HG02840 (cell line): Measurements from ENCODE around the gene KLK10.

Experiments used
- ATAC-seq: cut with Tn5 transposase; IDR thresholded peaks from one replicate; pipeline ENCODE4 v1.9.1; 2021; ENCODE audit warnings: mild to moderate bottlenecking, moderate library complexity, moderate number of reproducible peaks; ENCODE audit not compliant: unreplicated experiment, low FRiP score

Gene KLK10, protein sequence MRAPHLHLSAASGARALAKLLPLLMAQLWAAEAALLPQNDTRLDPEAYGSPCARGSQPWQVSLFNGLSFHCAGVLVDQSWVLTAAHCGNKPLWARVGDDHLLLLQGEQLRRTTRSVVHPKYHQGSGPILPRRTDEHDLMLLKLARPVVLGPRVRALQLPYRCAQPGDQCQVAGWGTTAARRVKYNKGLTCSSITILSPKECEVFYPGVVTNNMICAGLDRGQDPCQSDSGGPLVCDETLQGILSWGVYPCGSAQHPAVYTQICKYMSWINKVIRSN

DNA sequence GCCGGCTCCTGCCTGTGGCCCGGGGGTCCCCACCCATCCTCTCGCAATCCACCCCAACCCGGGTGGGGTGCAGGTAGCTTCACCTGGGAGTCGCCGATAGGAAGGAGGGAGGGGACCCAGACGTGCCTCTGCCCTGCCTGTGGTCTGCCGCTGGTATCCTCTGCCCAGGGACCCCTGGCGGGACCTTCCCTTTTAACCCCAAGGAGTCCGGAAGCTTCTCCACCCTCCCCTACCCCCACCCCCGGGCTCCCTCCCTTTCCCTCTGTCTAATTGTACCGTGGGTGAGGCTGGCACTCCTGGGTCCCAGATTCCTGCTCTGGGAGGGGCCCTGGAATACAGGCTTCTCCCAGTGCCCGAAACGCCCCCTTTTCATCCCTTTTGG lies at the start of gene KLK10:
Gene KLK10 (minus strand): TSS at position 166 of the 382 bp plus-strand sequence. CDS start 579 bp downstream, outside the sequence.
- ATAC-seq, result no peak

DNA sequence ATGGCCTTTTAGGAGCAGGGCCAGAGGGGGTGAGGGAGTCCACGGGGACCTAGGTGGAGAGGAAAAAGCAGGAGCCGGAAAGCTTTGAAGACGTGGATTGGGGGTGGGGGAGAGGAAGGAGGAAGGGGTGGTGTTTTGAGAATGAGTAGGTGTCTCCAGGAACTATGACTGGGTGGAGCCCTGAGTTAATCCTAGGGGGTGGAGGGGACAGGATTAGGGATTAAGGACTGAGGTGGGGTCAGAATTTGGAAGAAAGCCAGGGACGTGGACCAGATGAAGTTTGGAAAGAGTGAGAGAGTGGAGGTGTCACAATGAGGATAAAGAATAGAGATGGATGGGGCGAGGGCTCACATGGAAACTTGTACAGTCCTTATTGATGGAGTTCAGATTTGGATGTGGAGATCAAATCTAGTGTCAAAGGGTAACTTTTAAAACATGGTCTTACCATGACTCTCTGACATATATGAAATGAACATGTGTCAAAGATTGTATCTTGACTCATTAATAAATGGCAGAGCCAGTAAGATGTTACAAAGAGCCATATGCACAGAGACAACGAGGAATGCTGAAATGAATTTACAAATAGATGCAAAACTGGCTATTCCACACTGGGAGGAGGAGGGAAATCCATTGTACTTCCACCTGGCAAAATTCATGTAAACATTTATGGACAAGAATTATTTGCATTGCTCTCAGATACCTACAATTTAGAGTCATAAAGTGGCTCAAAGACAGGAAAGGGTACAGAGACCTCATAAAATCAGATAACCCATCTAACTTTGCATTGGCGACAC lies 47.1 kb upstream of the KLK10 start:
- no peak for ATAC-seq

DNA sequence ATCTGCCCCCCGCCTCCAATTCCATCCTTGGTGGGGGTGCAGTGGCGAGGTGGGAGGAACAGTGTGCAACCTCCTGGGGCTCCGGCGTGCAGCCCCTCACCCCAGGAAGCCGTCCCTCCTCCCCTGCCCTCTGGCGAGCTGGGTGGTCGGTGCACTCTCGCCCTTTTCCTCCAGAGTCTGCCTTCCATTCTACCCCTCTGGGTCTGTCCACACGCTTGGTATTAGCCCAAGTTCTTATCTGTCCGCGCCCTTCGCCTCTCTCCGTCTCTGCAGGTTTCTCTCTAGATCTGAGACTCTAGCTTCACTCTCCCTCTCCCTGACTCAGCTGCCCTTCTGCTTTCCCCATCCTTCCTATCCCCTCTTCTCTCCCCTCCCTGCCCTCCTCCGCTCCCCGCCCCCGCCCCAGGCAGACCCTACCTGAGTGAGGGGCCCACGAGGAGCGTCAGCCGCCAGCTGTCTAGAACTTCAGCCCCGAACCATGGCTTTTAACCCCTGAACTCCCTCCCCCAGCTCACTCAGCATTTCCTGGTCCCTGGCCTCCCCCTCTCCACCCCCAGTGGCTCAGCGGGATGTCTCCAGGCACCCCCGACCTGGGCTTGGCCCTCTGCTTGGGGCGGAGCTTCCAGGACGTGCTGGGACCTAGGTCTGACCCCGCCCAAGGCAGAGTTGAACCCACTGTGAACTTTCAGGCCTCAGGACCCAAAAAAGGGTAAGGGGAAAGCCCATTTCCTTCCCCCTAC lies 45.9 kb upstream of the KLK10 start:
- no peak for ATAC-seq

DNA sequence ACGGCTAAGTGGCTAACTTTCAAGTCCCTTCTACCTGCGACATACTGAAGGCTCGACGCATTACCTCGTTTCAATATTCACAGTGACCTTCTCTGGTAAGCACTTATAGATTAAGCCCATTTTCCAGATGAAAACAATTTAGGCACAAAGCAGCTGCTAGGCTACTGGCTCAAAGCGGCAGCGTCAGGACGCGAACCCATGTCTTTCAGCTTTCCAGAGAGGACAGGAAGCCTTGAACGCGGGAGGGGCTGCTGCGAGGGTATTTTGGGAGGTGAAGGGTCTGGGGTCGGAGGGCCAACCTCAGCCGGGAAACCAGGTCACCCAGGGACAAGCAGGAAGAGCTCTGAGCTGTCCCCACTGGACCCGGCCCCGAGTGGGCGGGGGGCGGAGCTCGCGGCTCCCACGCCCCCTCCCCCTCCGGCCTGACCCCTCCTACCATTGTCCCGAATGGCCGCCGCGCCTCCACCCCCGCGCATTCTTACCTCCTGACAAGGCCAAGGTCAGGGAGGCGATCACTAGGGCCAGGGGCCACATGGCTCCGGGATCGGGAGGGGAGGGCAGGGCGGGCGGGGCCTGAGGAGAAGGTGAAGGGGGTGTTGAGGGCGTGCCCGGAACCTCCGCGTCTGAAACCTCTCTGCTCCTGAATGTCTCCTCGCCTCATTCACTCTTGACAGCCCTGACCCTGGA lies 45.2 kb upstream of the KLK10 start, which contains the start of gene KLK13:
Gene KLK13 (minus strand): TSS at position 559 of the 687 bp plus-strand sequence. CDS start 25 bp downstream, at position 534.
- ATAC-seq, result no peak

DNA sequence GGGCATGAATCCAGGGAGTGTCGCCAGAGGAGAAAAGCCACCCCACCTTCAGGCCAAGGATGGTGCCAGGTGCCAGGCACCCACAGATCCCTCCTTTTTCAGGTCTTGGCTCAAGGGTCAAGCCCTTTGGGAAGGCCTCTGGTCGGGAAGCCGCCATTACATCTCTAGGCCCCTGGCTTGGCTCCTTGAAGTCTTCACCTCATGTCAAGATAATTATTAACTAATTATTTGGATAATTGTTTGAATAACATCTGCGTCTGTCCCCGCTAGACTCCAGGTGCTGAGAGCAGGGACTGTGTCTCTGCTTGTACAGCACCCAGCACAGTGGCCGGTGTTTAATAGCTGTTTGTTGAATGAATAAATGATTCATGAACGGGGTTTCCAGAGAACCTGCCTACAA lies 44.2 kb upstream of the KLK10 start:
- no peak for ATAC-seq

DNA sequence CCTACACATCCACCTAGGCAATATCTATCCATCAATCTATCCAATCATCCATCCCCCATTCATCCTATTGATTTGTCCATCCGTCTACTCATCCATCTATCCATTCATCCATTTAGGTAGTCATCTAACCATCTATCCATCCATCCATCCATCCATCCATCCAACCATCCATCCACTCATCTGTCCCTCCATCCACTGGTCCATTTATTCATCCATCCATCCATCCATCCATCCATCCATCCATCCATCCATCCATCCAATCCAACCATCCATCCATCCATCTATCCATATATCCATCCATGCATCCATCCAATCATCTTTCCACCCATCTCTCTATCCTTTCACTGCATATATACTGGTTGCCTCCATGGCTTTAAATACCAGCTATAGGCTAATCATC lies 41.5 kb upstream of the KLK10 start:
- no peak for ATAC-seq

DNA sequence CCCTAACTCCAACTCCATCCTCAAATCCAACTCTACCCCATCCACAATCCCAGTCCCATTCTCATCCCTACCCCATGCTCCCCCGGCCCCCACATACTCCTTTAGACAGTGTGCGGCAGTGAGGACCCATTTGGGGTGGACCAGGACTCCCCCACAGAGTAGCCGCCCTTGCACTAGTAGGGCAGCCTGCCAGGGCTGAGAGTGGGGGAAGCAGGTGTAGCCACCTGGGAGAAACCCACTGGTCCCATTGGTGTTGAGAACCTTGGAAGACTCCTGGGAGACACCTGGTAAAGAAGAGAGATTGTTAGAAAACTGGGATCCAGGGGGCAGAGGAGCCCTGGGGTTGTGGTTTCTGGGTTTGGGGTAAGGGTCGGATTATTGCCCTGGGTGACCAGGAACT lies 40.8 kb upstream of the KLK10 start:
- no peak for ATAC-seq

DNA sequence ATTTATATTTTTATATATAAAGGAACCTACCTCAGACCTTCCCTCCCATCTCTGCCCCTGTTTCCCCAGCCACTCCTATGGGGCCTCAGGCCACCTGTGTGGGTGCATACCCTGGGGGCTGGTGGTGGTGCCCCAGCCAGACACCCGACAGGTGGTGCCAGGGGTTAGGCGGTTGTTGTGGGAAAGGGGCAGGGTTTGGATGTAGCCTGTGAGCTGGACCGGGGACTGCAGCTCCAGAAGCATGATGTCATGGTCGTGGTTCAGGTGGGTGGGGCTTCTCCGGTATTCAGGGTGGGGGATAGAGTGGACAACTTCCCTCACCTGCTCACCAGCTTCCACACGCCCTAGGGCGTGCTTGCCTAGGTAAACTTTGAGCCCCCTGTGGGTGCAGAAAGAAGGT lies 40.2 kb upstream of the KLK10 start:
- ATAC-seq, result no peak

DNA sequence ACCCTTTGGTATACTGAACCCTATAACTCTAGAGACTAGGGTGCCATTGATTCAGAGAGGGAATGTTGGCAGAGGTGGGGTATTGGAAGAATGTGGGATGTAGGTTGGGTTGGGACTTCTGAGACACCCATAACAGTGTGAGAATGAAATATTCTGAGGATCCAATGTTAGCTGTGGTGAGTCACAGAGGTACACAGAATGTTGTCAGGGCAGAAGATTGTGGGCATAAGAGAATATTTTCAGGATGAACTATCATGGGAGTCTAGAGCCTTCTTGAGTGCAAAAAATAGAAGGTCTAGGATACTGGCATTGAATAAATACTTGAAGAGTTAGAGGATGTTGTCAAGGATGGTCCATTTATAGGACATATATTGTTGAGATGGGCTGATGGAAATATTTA lies 36.4 kb upstream of the KLK10 start:
- no peak for ATAC-seq

DNA sequence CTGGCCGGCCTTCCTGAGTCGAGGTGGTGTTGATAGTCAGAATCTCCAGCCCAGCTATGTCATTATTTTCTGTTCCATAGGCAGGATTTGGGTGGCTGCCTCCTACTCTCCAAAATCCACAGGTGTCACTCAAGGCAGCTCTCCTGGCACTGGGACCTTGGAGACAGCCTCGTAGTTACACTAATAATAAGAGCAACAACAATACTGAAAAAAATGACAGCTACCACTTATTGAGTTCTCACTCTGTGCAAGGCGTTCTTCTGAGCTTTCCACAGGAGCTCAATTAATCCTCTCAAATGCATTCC lies 27.5 kb upstream of the KLK10 start:
- no peak for ATAC-seq

DNA sequence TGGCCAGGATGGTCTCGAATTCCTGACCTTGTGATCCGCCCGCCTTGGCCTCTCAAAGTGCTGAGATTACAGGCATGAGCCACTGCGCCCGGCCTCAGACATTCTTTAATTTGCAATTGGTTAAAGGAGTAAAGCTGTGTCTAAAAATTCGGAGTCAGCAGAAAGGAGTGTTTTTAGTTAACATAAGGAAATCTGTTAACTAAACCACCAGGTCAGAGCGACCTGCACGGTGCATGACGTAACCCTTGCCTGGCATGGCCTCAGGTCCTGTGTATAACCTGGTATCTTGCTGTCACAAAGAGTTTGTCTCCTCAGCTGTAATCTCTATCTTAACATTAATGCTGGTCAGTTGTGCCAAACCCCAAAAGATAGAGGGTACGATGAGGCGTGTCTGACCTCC lies 24.8 kb upstream of the KLK10 start:
- no peak for ATAC-seq

DNA sequence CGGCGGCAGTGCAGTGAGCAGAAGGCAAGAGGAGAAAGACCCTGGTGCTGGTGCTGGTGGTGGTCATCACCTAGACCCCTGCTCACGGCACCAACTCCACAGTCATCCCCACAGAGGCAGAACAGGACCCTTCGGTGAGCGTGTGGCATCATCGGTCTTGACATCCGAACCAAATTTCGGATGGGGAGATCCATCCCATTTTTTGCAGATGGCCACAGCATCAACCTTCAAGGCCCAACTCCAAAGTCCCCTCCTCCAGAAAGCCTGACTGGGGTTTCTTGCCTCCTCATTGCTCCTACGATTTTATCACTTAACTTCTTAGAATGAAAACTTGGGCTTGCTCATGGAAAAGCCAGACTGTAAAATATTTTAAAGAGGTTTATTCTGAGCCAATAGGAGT lies 24.0 kb upstream of the KLK10 start:
- ATAC-seq, result no peak

DNA sequence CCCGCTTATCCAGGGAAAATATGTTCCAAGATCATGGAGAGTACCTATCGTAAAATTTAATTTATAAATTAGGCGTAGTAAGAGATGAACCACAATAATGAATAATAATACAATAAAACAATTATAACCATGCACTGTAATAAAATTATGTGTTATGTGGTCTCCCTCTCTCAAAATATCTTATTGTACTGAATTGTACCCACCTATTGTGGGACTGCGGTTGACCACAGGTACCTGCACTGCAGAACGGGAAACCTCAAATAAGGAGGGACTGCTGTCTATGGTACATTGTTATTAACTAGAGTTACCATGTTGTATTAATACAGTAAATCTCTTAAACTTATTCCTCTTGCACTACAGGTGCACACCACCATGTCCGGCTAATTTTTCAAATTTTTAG lies 20.6 kb upstream of the KLK10 start:
- no peak for ATAC-seq

DNA sequence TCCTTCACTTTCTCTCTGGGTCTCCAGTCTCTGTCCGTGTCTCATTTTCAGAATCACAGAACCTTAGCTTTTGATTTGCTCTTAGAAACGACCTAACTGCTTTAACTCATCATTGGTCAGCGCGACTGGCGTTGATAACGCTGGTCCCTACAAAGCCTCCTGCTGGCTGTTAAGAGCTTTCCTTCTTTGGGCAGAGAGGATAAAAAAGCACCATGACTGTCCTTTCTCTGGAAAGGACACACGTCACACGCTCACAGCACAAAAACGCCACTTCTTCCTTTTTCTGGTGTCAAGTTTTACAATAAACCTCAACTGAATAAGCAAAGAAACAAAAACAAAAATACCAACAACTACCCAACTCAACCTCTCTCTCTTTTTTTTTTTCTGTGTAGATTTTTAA lies 17.0 kb upstream of the KLK10 start:
- ATAC-seq, result no peak

DNA sequence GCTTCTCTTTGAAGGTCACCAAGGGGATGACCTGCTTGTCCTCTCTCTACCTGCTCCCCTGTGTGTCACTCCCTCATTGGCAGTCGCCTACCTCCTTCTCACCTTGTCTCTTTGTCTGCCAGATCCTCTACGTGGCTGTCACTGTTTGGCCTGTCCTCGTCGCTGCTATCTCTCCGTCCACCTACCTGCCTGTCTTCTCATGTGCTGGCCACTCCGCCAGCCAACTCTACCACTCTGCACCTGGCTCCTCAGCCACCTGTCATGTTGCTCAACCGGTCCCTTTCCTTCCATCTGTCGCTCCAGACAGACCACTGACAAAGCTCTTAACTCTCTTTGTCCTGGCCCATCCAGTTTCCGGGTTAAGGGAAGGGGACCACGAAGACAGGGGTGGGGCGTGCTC lies 15.2 kb upstream of the KLK10 start, which contains the start of gene KLK12:
Gene KLK12 (minus strand): TSS at position 299 of the 400 bp plus-strand sequence. CDS start 381 bp downstream, outside the sequence.
- no peak for ATAC-seq

DNA sequence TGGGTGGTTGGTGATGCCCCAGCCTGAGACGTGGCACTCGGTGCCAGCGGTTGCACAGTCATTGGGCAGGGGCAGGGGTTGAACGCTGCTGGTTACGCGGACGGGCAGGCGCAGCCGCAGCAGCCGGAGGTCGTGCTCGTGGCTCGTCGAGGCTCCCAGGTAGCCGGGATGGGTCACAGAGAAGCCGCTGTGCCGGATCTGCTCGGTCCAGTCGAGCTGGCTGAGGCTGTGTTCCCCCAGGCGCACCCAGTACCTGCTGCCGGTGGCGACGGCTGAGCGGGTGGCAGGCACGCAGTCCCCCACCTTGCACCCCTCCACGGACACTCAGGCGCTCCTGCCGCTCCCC lies 12.3 kb upstream of the KLK10 start:
- ATAC-seq, result no peak

DNA sequence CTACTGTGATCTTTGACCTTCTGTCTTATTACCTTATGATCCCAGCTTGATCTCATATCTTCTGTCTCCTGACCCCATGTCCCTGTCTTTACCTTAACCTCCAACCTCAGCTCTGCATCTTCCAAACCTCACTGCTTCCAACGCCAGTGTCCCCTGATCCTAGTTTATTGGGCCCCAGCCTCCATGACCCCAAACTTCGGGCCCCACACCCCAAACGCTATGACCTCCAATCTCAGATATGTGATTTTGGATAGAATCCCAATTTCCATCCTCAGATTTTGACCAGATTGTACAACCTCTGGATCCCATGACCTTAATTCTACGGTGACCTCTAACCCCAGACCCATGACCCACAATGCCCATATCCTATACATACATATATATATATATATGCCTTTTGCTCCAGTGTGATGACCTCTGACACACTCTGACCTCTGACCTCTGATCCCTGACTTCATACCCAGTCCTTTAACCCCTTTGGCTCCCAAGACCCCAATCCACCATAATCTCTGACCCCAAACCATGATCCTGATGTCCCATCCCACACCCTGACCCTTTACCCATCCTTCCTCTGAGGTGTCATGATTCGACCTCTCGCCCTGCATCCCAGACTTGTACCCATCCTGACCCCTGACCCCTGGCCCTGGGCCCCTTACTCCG lies 11.8 kb upstream of the KLK10 start:
- no peak for ATAC-seq

DNA sequence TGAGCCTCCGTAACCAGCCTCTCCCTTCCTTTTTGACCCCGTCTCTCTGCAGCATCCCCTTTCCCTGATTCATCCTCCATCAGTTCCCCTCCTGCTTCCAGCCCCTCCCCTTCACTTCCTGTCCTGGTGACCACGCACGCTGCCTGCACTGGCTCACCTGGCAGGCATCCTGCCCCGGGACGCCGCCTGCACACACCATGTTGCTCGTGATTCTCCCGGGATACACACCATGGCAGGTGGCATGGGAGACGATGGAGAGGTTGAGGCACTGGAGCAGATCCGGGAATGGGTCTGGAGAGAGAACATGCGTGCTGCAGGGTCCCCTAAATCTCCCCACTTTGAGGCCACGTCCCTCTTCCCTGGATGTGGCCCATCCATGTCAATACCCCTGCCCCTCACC lies 11.1 kb upstream of the KLK10 start:
- no peak for ATAC-seq

DNA sequence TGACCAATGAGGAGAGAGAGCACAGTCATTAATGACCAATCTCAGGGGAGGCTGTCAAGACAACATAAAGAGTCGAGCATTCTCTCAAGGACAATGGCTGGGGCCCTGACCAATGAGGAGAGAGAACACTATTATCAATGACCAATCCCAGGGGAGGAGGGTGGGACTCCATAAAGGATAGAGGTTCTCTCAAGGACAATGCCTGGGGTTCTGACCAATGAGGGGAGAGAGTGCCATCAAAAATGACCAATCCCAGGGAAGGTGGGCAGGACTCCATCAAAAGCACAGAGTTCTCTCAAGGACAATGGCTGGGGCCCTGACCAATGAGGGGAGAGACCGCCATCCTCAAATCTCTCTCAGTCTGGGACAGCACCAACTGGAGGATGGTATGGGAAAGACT lies 10.2 kb upstream of the KLK10 start:
- no peak for ATAC-seq

DNA sequence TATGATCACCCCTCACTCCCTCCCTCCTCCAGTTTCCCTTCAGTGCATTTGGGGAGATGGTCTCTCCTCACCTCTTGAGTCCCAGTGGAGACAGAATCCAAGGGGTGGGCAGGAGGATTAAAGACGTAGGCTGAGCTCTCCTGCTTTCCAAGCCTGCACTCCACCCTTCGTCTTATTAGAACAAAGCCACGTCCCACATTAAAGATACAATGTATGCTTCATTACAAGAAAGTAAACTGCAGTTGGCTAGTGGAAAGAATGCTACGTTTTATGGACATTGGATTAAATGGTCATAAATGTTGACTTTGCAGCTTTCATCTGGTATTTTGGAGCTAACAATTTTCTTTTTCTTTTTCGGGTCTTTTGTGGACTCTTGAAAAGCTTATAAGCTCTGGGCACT lies 8.4 kb upstream of the KLK10 start:
- ATAC-seq, result no peak
